ENCODE data around the gene FCRL3.

The FCRL3 gene

GRCh38 chr1:157639800-157640199, 60.8 kb downstream of the FCRL3 start:
- Histone ChIP-seq H3K4me1 (ENCODE audit: control insufficient read depth, insufficient read depth, low read length) (peaks cover 25% of the 10 kb centered on the region), H3K4me3 (ENCODE audit: low read depth, low read length) (no peak overlapping the region), H3K27ac (ENCODE audit: low read depth, low read length) (no peak overlapping the region), H3K36me3 (ENCODE audit: control insufficient read depth, insufficient read depth, low read length) (no peaks in the 10 kb centered on the region), H3K27me3 (ENCODE audit: control insufficient read depth, insufficient read depth, low read length) (no peaks in the 10 kb centered on the region), H3K9ac (ENCODE audit: low read length) (no peak overlapping the region), H3K9me3 (ENCODE audit: control insufficient read depth, insufficient read depth, low read depth, low read length) (no peaks in the 10 kb centered on the region)

- Histone ChIP-seq H3K27ac (ENCODE audit: low read depth, low read length) (no peak overlapping the region), H3K4me3 (ENCODE audit: low read depth, low read length) (no peak overlapping the region), H3K36me3 (ENCODE audit: control insufficient read depth, insufficient read depth, low read length) (no peaks in the 10 kb centered on the region), H3K4me1 (ENCODE audit: control insufficient read depth, insufficient read depth, low read length) (no peaks in the 10 kb centered on the region), H3K9ac (ENCODE audit: low read length) (no peak overlapping the region), H3K27me3 (ENCODE audit: control insufficient read depth, insufficient read depth, low read length) (no peaks in the 10 kb centered on the region), H3K9me3 (ENCODE audit: control insufficient read depth, insufficient read depth, low read depth, low read length) (no peaks in the 10 kb centered on the region)
Measured at GRCh38 chr1:157628773-157629172, 71.8 kb downstream of the FCRL3 start.

Data from HUES6 (cell line).